Measurements from ENCODE around the gene ZDHHC14.
"Not testable (repeated sequence)": the region's sequence is repeated elsewhere in the genome, so short reads cannot be mapped to it uniquely, and the experiment has no call there.

ZDHHC14 gene

DNA sequence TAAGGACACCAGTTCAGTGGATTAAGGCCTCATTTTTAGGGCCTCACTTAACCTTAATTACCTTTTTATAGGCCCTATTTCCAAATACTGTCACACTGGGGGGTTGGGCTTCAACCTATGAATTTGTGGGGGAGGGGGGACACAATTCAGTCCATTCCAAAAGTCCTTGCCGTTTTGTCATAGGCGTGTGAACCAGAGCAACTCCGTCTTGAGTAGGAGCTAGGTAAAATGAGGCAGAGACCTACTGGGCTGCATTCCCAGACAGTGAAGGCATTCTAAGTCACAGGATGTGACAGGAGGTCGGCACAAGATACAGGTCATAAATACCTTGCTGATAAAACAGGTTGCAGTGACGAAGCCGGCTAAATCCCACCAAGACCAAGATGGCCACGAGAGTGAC, 328.6 kb downstream of the ZDHHC14 start:
- no peak for DNase-seq (ENCODE audit: low spot score in 2 of 2)
- H3K27me3 Mint-ChIP-seq: peaks cover 20% of the 10 kb centered on the region
- no peak overlapping the region for H3K27ac Mint-ChIP-seq (ENCODE audit: low read depth)
- H3K36me3 Mint-ChIP-seq (ENCODE audit: insufficient read depth): no peaks in the 10 kb centered on the region
- no peak overlapping the region for H3K4me3 Mint-ChIP-seq
- H3K4me1 Mint-ChIP-seq: no peaks in the 10 kb centered on the region
- H3K9me3 Mint-ChIP-seq: no peaks in the 10 kb centered on the region
- no peak for ATAC-seq (replicated peaks; ENCODE audit: extremely low read depth, poor library complexity, severe bottlenecking)

GRCh38 chr6:157710604-157711003, 329.6 kb downstream of the ZDHHC14 start:
- ATAC-seq (replicated peaks; ENCODE audit: extremely low read depth, poor library complexity, severe bottlenecking) (no peak), DNase-seq (ENCODE audit: low spot score in 2 of 2) (no peak)
- Mint-ChIP-seq H3K4me3 (no peak overlapping the region), H3K9me3 (no peaks in the 10 kb centered on the region), H3K36me3 (ENCODE audit: insufficient read depth) (no peaks in the 10 kb centered on the region), H3K27me3 (peaks cover 25% of the 10 kb centered on the region), H3K27ac (ENCODE audit: low read depth) (no peak overlapping the region), H3K4me1 (no peaks in the 10 kb centered on the region)

- H3K4me1 Mint-ChIP-seq: no peaks in the 10 kb centered on the region
- H3K4me3 Mint-ChIP-seq: no peak overlapping the region
- H3K9me3 Mint-ChIP-seq: no peaks in the 10 kb centered on the region
- DNase-seq (ENCODE audit: low spot score in 2 of 2) (no peak), ATAC-seq (replicated peaks; ENCODE audit: extremely low read depth, poor library complexity, severe bottlenecking) (no peak)
- no peak overlapping the region for H3K27ac Mint-ChIP-seq (ENCODE audit: low read depth)
- H3K27me3 Mint-ChIP-seq: peaks cover 29% of the 10 kb centered on the region
- no peaks in the 10 kb centered on the region for H3K36me3 Mint-ChIP-seq (ENCODE audit: insufficient read depth)
Observed at GRCh38 chr6:157711060-157711459, 330.1 kb downstream of the ZDHHC14 start.

DNA sequence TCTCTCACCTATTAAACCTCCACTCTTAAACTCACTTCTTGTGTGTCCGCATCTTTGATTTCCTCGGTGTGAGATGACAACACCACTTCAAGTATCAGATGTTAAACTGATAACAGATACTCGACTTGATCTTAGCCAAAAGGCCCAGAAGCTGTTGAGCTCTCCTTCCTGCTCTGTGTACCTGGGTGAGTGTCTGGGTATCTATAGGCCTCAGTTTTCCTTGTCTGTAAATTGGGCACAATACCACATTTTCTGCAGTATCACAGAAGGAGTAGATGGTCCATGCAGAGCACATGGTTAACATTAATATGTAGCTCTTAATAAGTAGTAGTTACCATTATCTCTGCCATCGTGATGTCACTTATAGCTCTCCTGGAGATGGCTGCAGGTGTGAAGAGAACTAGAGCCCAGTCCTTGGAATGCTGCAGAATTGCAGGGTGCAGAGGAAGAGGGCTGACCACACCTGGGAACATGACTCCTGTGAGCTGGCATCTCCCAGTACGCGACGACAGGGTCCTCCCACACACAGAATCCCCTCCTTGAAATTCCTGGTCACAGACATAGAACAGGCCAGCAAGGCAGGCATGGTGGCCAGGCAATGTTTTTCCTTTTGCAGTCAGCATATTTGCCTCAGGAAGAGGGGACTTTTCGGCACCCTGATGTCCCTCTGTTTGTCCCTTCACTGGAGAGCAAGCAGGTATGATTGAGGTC, 331.8 kb downstream of the ZDHHC14 start:
- peaks cover 46% of the 10 kb centered on the region for H3K27me3 Mint-ChIP-seq
- no peak overlapping the region for H3K4me3 Mint-ChIP-seq
- DNase-seq (ENCODE audit: low spot score in 2 of 2) (no peak), ATAC-seq (replicated peaks; ENCODE audit: extremely low read depth, poor library complexity, severe bottlenecking) (no peak)
- H3K27ac Mint-ChIP-seq (ENCODE audit: low read depth): no peak overlapping the region
- H3K36me3 Mint-ChIP-seq (ENCODE audit: insufficient read depth): no peaks in the 10 kb centered on the region
- no peaks in the 10 kb centered on the region for H3K9me3 Mint-ChIP-seq
- no peaks in the 10 kb centered on the region for H3K4me1 Mint-ChIP-seq

GRCh38 chr6:157713451-157714152, 332.6 kb downstream of the ZDHHC14 start:
- Mint-ChIP-seq H3K9me3 (no peaks in the 10 kb centered on the region), H3K27me3 (peaks cover 55% of the 10 kb centered on the region), H3K36me3 (ENCODE audit: insufficient read depth) (no peaks in the 10 kb centered on the region), H3K27ac (ENCODE audit: low read depth) (no peak overlapping the region), H3K4me1 (no peaks in the 10 kb centered on the region), H3K4me3 (no peak overlapping the region)
- ATAC-seq (replicated peaks; ENCODE audit: extremely low read depth, poor library complexity, severe bottlenecking): no peak
- no peak for DNase-seq (ENCODE audit: low spot score in 2 of 2)

GRCh38 chr6:157714153-157714490, 333.1 kb downstream of the ZDHHC14 start:
- no peak for DNase-seq (ENCODE audit: low spot score in 2 of 2)
- Mint-ChIP-seq H3K27me3 (peaks cover 60% of the 10 kb centered on the region), H3K4me3 (no peak overlapping the region), H3K27ac (ENCODE audit: low read depth) (no peak overlapping the region), H3K36me3 (ENCODE audit: insufficient read depth) (no peaks in the 10 kb centered on the region), H3K9me3 (no peaks in the 10 kb centered on the region), H3K4me1 (no peaks in the 10 kb centered on the region)
- ATAC-seq (replicated peaks; ENCODE audit: extremely low read depth, poor library complexity, severe bottlenecking): no peak

- no peak for DNase-seq (ENCODE audit: low spot score in 2 of 2)
- H3K27ac Mint-ChIP-seq (ENCODE audit: low read depth): peak overlapping the region; percentile 65
Observed at GRCh38 chr6:157715728-157716164, 334.8 kb downstream of the ZDHHC14 start.

GRCh38 chr6:157716251-157716995, 335.4 kb downstream of the ZDHHC14 start:
- H3K27me3 Mint-ChIP-seq: peaks cover 79% of the 10 kb centered on the region
- H3K4me3 Mint-ChIP-seq: no peak overlapping the region
- H3K27ac Mint-ChIP-seq (ENCODE audit: low read depth): no peak overlapping the region
- no peaks in the 10 kb centered on the region for H3K36me3 Mint-ChIP-seq (ENCODE audit: insufficient read depth)
- H3K4me1 Mint-ChIP-seq: no peaks in the 10 kb centered on the region
- DNase-seq (ENCODE audit: low spot score in 2 of 2) (no peak), ATAC-seq (replicated peaks; ENCODE audit: extremely low read depth, poor library complexity, severe bottlenecking) (no peak)
- no peaks in the 10 kb centered on the region for H3K9me3 Mint-ChIP-seq

More at GRCh38 chr6:157715728-157716164, 334.8 kb downstream of the ZDHHC14 start:
- no peak overlapping the region for H3K4me3 Mint-ChIP-seq
- H3K4me1 Mint-ChIP-seq: no peaks in the 10 kb centered on the region
- ATAC-seq (replicated peaks; ENCODE audit: extremely low read depth, poor library complexity, severe bottlenecking): no peak
- no peaks in the 10 kb centered on the region for H3K36me3 Mint-ChIP-seq (ENCODE audit: insufficient read depth)
- no peaks in the 10 kb centered on the region for H3K9me3 Mint-ChIP-seq
- peaks cover 76% of the 10 kb centered on the region for H3K27me3 Mint-ChIP-seq

DNA sequence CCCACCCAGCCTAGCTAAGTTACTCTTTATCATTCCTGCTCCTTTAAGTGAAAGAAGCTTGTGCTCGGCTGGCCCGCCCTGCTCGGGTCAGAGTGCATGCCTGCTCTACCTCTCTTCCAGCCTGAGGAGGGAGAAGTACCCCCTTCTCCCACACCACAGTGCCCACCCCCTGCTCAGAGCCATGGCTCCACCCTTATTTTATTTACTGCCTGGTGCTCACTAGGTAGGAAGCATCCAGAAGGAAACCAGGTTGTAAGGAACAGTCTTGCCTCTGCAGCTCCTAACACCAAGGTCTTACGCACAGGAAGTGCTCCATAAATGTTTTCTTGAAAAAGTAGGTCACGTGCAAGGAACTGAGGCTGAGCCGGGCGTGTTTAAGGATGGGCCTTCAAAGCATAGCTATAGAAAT, 336.4 kb downstream of the ZDHHC14 start:
- DNase-seq (ENCODE audit: low spot score in 2 of 2) (no peak), ATAC-seq (replicated peaks; ENCODE audit: extremely low read depth, poor library complexity, severe bottlenecking) (no peak)
- H3K36me3 Mint-ChIP-seq (ENCODE audit: insufficient read depth): no peaks in the 10 kb centered on the region
- H3K4me1 Mint-ChIP-seq: no peaks in the 10 kb centered on the region
- H3K27ac Mint-ChIP-seq (ENCODE audit: low read depth): no peak overlapping the region
- no peaks in the 10 kb centered on the region for H3K9me3 Mint-ChIP-seq
- no peak overlapping the region for H3K4me3 Mint-ChIP-seq
- H3K27me3 Mint-ChIP-seq: peaks cover 88% of the 10 kb centered on the region

GRCh38 chr6:157718503-157719187, 337.7 kb downstream of the ZDHHC14 start:
- DNase-seq (ENCODE audit: low spot score in 2 of 2): no peak

DNA sequence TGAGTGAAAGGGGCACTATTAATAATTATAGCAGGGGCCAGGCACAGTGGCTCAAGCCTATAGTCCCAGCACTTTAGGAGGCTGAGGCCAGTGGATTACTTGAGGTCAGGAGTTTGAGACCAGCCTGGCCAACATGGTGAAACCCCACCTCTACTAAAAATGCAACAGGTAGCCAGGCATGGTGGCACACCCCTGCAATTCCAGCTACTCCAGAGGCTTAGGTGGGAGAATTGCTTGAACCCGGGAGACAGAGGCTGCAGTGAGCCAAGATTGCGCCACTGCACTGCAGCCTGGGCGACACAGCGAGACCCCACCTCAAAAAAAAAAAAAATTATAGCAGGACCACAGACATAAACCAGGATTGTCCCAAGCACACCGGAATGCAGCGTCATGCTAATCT, 340.0 kb downstream of the ZDHHC14 start:
- not testable (repeated sequence) for H3K9me3 Mint-ChIP-seq; H3K27ac Mint-ChIP-seq (ENCODE audit: low read depth); ATAC-seq (replicated peaks; ENCODE audit: extremely low read depth, poor library complexity, severe bottlenecking); H3K36me3 Mint-ChIP-seq (ENCODE audit: insufficient read depth); DNase-seq (ENCODE audit: low spot score in 2 of 2); H3K4me1 Mint-ChIP-seq; H3K4me3 Mint-ChIP-seq
- peaks cover 90% of the 10 kb centered on the region for H3K27me3 Mint-ChIP-seq

More at GRCh38 chr6:157718503-157719187, 337.7 kb downstream of the ZDHHC14 start:
- Mint-ChIP-seq H3K27ac (ENCODE audit: low read depth) (no peak overlapping the region), H3K4me3 (no peak overlapping the region), H3K4me1 (no peaks in the 10 kb centered on the region), H3K36me3 (ENCODE audit: insufficient read depth) (no peaks in the 10 kb centered on the region), H3K27me3 (peaks cover 92% of the 10 kb centered on the region), H3K9me3 (no peaks in the 10 kb centered on the region)
- ATAC-seq (replicated peaks; ENCODE audit: extremely low read depth, poor library complexity, severe bottlenecking): no peak

DNA sequence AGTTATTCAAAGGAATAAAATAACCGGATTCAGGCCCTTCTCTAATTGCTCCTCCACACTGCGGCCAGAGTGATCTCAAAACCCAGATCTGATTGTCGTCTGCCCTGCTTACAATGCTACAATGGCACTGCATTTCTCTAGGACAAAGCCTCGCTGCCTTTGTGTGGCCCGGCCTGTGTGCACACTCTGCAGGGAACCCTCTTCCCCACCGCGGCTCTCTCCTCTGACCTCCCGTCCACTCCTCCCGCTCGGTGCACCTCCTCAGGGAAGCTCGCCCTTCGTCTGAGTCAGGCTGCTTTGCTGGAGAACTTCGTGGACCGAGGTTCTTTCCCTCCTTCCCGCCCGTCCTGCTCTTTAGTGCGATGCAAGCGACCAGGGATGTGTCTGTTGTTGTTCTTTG, 340.4 kb downstream of the ZDHHC14 start:
- no peak overlapping the region for H3K27ac Mint-ChIP-seq (ENCODE audit: low read depth)
- peaks cover 90% of the 10 kb centered on the region for H3K27me3 Mint-ChIP-seq
- ATAC-seq (replicated peaks; ENCODE audit: extremely low read depth, poor library complexity, severe bottlenecking) (no peak), DNase-seq (ENCODE audit: low spot score in 2 of 2) (no peak)
- no peaks in the 10 kb centered on the region for H3K9me3 Mint-ChIP-seq
- no peak overlapping the region for H3K4me3 Mint-ChIP-seq
- H3K4me1 Mint-ChIP-seq: no peaks in the 10 kb centered on the region
- H3K36me3 Mint-ChIP-seq (ENCODE audit: insufficient read depth): no peaks in the 10 kb centered on the region

Measured in central memory CD8-positive, alpha-beta T cell (primary cell).